A549 (cell line): ENCODE data around the gene BCAS1. TPM values are rescaled to one million over a fixed set of nuclear protein-coding genes. Genes with fewer than 3 reads are reported as not detected.
"Not testable (repeated sequence)": the region's sequence is repeated elsewhere in the genome, so short reads cannot be mapped to it uniquely, and the experiment has no call there.

ENCODE experiments used
- ATAC-seq, 2 experiments: fragments of 200-7000 bp in 1 of 2; fragments of >200 bp in 1 of 2; cut with Nextera tagmentation in 1 of 2; cut with Tn5 transposase in 1 of 2; 3 replicates each; pipeline versions ENCODE4 v1.8.0 to v1.9.1; 2018 to 2020; ENCODE audit warnings: mild to moderate bottlenecking in 1 of 2, moderate library complexity in 1 of 2
- CTCF ChIA-PET: fragments of 300-600 bp; sonication (Branson Sonifier 250); formaldehyde crosslinking; extraction: SDS; loops from one replicate; lab custom pipeline; 2021; ENCODE audit warnings: antibody characterized with exemption, inconsistent platforms; lab: Yijun Ruan, JAX
- POLR2A ChIA-PET: fragments of 350-600 bp; formaldehyde crosslinking; extraction: SDS; loops from one replicate; lab custom pipeline; 2021; ENCODE audit warnings: antibody characterized with exemption, inconsistent platforms; lab: Yijun Ruan, JAX
- DNase-seq, 2 experiments: peaks; one replicate each; pipeline versions ENCODE4 v3.0.0 to v3.0.0-alpha.2; 2011 to 2016; ENCODE audit warnings: low read depth in 1 of 2, low spot score in 1 of 2
- FAIRE-seq: peaks from 2 replicates; lab custom pipeline; 2011; peaks lifted over from hg19 to GRCh38; lab: Jason Lieb, UNC
- H3K27ac ChIP-seq, 2 experiments: fragments of >200 bp; sonication (Bioruptor Twin); formaldehyde crosslinking; 3 replicates each; pipeline ENCODE4 v1.5.1; 2016 to 2017
- H3K4me1 ChIP-seq: fragments of >200 bp; sonication (Bioruptor Twin); formaldehyde crosslinking; 3 replicates; pipeline ENCODE4 v1.6.1; 2016
- H3K4me2 ChIP-seq: fragments of >200 bp; sonication (Bioruptor Twin); formaldehyde crosslinking; 3 replicates; pipeline ENCODE4 v1.6.1; 2016
- H3K4me3 ChIP-seq: fragments of >200 bp; sonication (Bioruptor Twin); formaldehyde crosslinking; 3 replicates; pipeline ENCODE4 v1.5.1; 2016
- H3K9me3 ChIP-seq: fragments of >200 bp; sonication (Bioruptor Twin); formaldehyde crosslinking; 3 replicates; pipeline ENCODE4 v1.6.1; 2016
- CEBPB ChIP-seq, 2 experiments: fragments of >200 bp in 1 of 2; sonication (Bioruptor Twin) in 1 of 2; formaldehyde crosslinking in 1 of 2; IDR thresholded peaks; 2 replicates each; pipeline ENCODE4 v1.6.1; 2012 to 2016
- E2F6 ChIP-seq: IDR thresholded peaks from 2 replicates; pipeline ENCODE4 v1.6.1; 2012; ENCODE audit warnings: low read depth, borderline replicate concordance
- EP300 ChIP-seq, 2 experiments: fragments of >200 bp; sonication (Bioruptor Twin); formaldehyde crosslinking; IDR thresholded peaks; 2 replicates in 1 of 2; 3 replicates in 1 of 2; pipeline ENCODE4 v1.6.1; 2016 to 2017
- ESRRA ChIP-seq: fragments of 150-350 bp; IDR thresholded peaks from 2 replicates; pipeline ENCODE4 v1.6.1; 2014; ENCODE audit warnings: mild to moderate bottlenecking, low read length, borderline replicate concordance
- HEYL ChIP-seq: fragments of 250-450 bp; sonication (Bioruptor Pico); IDR thresholded peaks from 2 replicates; pipeline ENCODE4 v1.8.0; 2021; ENCODE audit warnings: mild to moderate bottlenecking, moderate library complexity
- HMGXB4 ChIP-seq: fragments of 250-450 bp; sonication (Bioruptor Pico); IDR thresholded peaks from 2 replicates; pipeline ENCODE4 v1.5.0; 2021; ENCODE audit warnings: mild to moderate bottlenecking, moderate library complexity, borderline replicate concordance
- HOXB13 ChIP-seq: fragments of 250-450 bp; sonication (Bioruptor Pico); IDR thresholded peaks from 2 replicates; pipeline ENCODE4 v1.5.0; 2020; ENCODE audit warnings: low read depth, mild to moderate bottlenecking, moderate library complexity
- MAFK ChIP-seq: fragments of 450-650 bp; IDR thresholded peaks from 2 replicates; pipeline ENCODE4 v1.6.1; 2014; ENCODE audit not compliant: partially characterized antibody
- PBX3 ChIP-seq: IDR thresholded peaks from 2 replicates; pipeline ENCODE4 v1.6.1; 2012
- RAD21 ChIP-seq, 2 experiments: fragments of >200 bp in 1 of 2; sonication (Bioruptor Twin) in 1 of 2; formaldehyde crosslinking in 1 of 2; IDR thresholded peaks in 1 of 2; conservative IDR thresholded peaks in 1 of 2; 2 replicates in 1 of 2; 3 replicates in 1 of 2; pipeline ENCODE4 v1.6.1; 2012 to 2018; ENCODE audit warnings: inconsistent platforms in 1 of 2
- SREBF2 ChIP-seq: fragments of 450-650 bp; IDR thresholded peaks from 2 replicates; pipeline ENCODE4 v1.6.1; 2014; ENCODE audit warnings: mild to moderate bottlenecking, moderate library complexity
- WGBS: methylation state at CpG from one replicate; pipeline ENCODE4 v1.1.6; 2017; ENCODE audit errors: missing lambda C conversion rate; 5-methylcytosine and 5-hydroxymethylcytosine counted together
- polyA plus RNA-seq, 4 experiments: library from polyadenylated mRNA; depleted of rRNA in 3 of 4; stranded (reverse); fragments of >200 nt; fragmentation: RNase III in 1 of 4; extraction: RNeasy Plus Mini Kit Qiagen cat#74134 plus additional on column Dnase treatment in 1 of 4; gene quantifications; 2 replicates in 3 of 4; 3 replicates in 1 of 4; pipeline ENCODE4 v1.2.3, GENCODE V29; 2011 to 2017

The BCAS1 gene
- polyA plus RNA-seq, 2 of the 4 experiments (the other 2 are of a cell fraction) = 1.4 to 3.9 TPM

GRCh38 chr20:53934421-53935343 lies 135.7 kb downstream of the BCAS1 start:
- FAIRE-seq = no peak
- Histone ChIP-seq H3K4me2 (no peak overlapping the region), H3K9me3 (no peaks in the 10 kb centered on the region), H3K27ac (peak overlapping the region in 1 of 2 experiments; percentile 58; a peak in 3 of 6 replicates), H3K4me1 (peaks cover 41% of the 10 kb centered on the region), H3K4me3 (no peak overlapping the region)
- DNase-seq = peak in 1 of 2 experiments; percentile 60
- WGBS = 73% methylated on average over 6 of the region's 6 CpGs
- ChIA-PET CTCF (interaction anchor here (0.9 to 15.9 kb wide), 6 partner anchors 10 to 356 kb away, joined by 3 to 140 read pairs (median 3); no protein-coding TSS in a partner anchor), POLR2A (interaction anchor here (0.7 kb wide), 1 partner anchor 340 kb away, joined by 3 read pairs; no protein-coding TSS in a partner anchor)
- ATAC-seq = peak in 1 of 2 experiments; percentile 81; a peak in 3 of 6 replicates
- peak; percentile 48; the same call in 1 of the 2 replicates for TF ChIP-seq PBX3
- no peak for TF ChIP-seq RAD21 (conservative IDR thresholded peaks at IDR 0.05 in 1 of 2, IDR thresholded peaks at IDR 0.05 in 1 of 2)

- ATAC-seq = no peak
- FAIRE-seq = no peak
- H3K4me1 ChIP-seq = peaks cover 28% of the 10 kb centered on the region
- no peak overlapping the region for H3K4me2 ChIP-seq
- H3K4me3 ChIP-seq = no peak overlapping the region
- no peak overlapping the region for H3K27ac ChIP-seq
- POLR2A ChIA-PET = no interaction called here
- no peak for DNase-seq
- CTCF ChIA-PET = interaction anchor here (9.8 to 15.9 kb wide), 3 partner anchors 7 to 354 kb away, joined by 71 to 140 read pairs (median 120); no protein-coding TSS in a partner anchor
- no peaks in the 10 kb centered on the region for H3K9me3 ChIP-seq
- TF ChIP-seq ESRRA (no peak), MAFK (peak; percentile 23), SREBF2 (no peak), E2F6 (no peak), HOXB13 (CRISPR knock-in tag) (no peak), CEBPB (IDR thresholded peaks at IDR 0.05) (no peak), HMGXB4 (CRISPR knock-in tag) (no peak), HEYL (CRISPR knock-in tag) (no peak), EP300 (IDR thresholded peaks at IDR 0.05) (no peak)
- WGBS = 75% methylated on average over 2 of the region's 2 CpGs
Observed at GRCh38 chr20:53933232-53933846, 137.1 kb downstream of the BCAS1 start.

- CTCF ChIA-PET = interaction anchor here (10.1 to 15.9 kb wide), 2 partner anchors 8 to 16 kb away, joined by 71 to 140 read pairs; no protein-coding TSS in a partner anchor
- FAIRE-seq, POLR2A ChIA-PET, H3K4me2 ChIP-seq, H3K27ac ChIP-seq, H3K4me3 ChIP-seq, DNase-seq, ATAC-seq, H3K9me3 ChIP-seq: not testable (repeated sequence)
- 89% methylated on average over 5 of the region's 5 CpGs for WGBS
- H3K4me1 ChIP-seq = peaks cover 28% of the 10 kb centered on the region
Observed at GRCh38 chr20:53932655-53933192, 137.7 kb downstream of the BCAS1 start.
